GM23338 (cell line): ENCODE results near the gene S100Z. TPM values are rescaled to one million over a fixed set of nuclear protein-coding genes. Genes with fewer than 3 reads are reported as not detected.
A peak's percentile ranks its signal among the peaks of the same experiment; 100 is the strongest.

Experiments
- ATAC-seq: fragments of 200-7000 bp; cut with Tn5 transposase; 3 replicates; pipeline ENCODE4 v1.9.1; 2020
- DNase-seq: peaks from one replicate; pipeline ENCODE4 v3.0.0-alpha.2; 2015; ENCODE audit warnings: low spot score
- H2AFZ ChIP-seq: fragments of 200-600 bp; sonication (generic); 2 replicates; pipeline ENCODE4 v1.8.0; 2016; ENCODE audit warnings: antibody characterized with exemption, mild to moderate bottlenecking, moderate library complexity
- H3F3A ChIP-seq: fragments of 200-600 bp; sonication (generic); replicated peaks from 2 replicates; pipeline ENCODE4 v1.8.0; 2017; ENCODE audit warnings: antibody characterized with exemption, mixed run types, low read depth
- H3K27ac ChIP-seq: fragments of 200-600 bp; sonication (generic); 2 replicates; pipeline ENCODE4 v1.6.1; 2016; ENCODE audit warnings: low read depth
- H3K27me3 ChIP-seq: fragments of 200-600 bp; sonication (generic); 2 replicates; pipeline ENCODE4 v1.8.0; 2016; ENCODE audit warnings: mild to moderate bottlenecking, mixed run types, moderate library complexity; ENCODE audit not compliant: insufficient read depth
- H3K36me3 ChIP-seq: fragments of 200-600 bp; sonication (generic); 2 replicates; pipeline ENCODE4 v1.8.0; 2016; ENCODE audit warnings: mild to moderate bottlenecking; ENCODE audit not compliant: insufficient read depth
- H3K4me1 ChIP-seq: fragments of 200-600 bp; sonication (generic); 2 replicates; pipeline ENCODE4 v1.8.0; 2016; ENCODE audit warnings: mild to moderate bottlenecking, moderate library complexity; ENCODE audit not compliant: insufficient read depth
- H3K4me2 ChIP-seq: fragments of 200-600 bp; sonication (generic); 2 replicates; pipeline ENCODE4 v1.7.1; 2017; ENCODE audit warnings: mixed run types
- H3K4me3 ChIP-seq: fragments of 200-600 bp; sonication (generic); 2 replicates; pipeline ENCODE4 v1.6.1; 2016; ENCODE audit warnings: mixed run types
- H3K79me2 ChIP-seq: fragments of 200-600 bp; sonication (generic); replicated peaks from 2 replicates; pipeline ENCODE4 v1.8.0; 2017; ENCODE audit warnings: mild to moderate bottlenecking; ENCODE audit not compliant: insufficient read depth
- H3K9me2 ChIP-seq: fragments of 200-600 bp; sonication (generic); 2 replicates; pipeline ENCODE4 v1.8.0; 2017; ENCODE audit not compliant: insufficient read depth
- H4K20me1 ChIP-seq: fragments of 200-600 bp; sonication (generic); replicated peaks from 2 replicates; pipeline ENCODE4 v1.8.0; 2017; ENCODE audit warnings: mild to moderate bottlenecking; ENCODE audit not compliant: insufficient read depth
- H3K27ac Mint-ChIP-seq: 2 replicates; pipeline ENCODE4 v1.8.0; 2020; ENCODE audit warnings: inconsistent platforms, mild to moderate bottlenecking, moderate library complexity, mixed read lengths
- H3K27me3 Mint-ChIP-seq: 3 replicates; pipeline ENCODE4 v1.8.0; 2022; ENCODE audit warnings: low read depth, mild to moderate bottlenecking, moderate library complexity, mixed read lengths, inconsistent platforms; ENCODE audit not compliant: insufficient read depth, poor library complexity
- H3K36me3 Mint-ChIP-seq: 3 replicates; pipeline ENCODE4 v1.8.0; 2021; ENCODE audit warnings: low read depth, mild to moderate bottlenecking, inconsistent platforms, moderate library complexity, mixed read lengths
- H3K4me1 Mint-ChIP-seq: 3 replicates; pipeline ENCODE4 v1.8.0; 2020; ENCODE audit warnings: mild to moderate bottlenecking, inconsistent platforms, mixed read lengths
- H3K4me3 Mint-ChIP-seq: 3 replicates; pipeline ENCODE4 v1.8.0; 2021; ENCODE audit warnings: moderate library complexity, mild to moderate bottlenecking, inconsistent platforms, mixed read lengths
- H3K9me3 Mint-ChIP-seq: 3 replicates; pipeline ENCODE4 v1.8.0; 2020; ENCODE audit warnings: moderate library complexity, mild to moderate bottlenecking, inconsistent platforms, mixed read lengths
- CREB1 ChIP-seq: fragments of 250-450 bp; sonication (Bioruptor Pico); IDR thresholded peaks from 2 replicates; pipeline ENCODE4 v1.5.0; 2020; ENCODE audit warnings: low read depth, mild to moderate bottlenecking, moderate library complexity
- CTCF ChIP-seq, 2 experiments: fragments of 200-600 bp in 1 of 2; sonication (generic) in 1 of 2; conservative IDR thresholded peaks; 2 replicates each; pipeline versions ENCODE4 v1.5.1 to v1.6.1; 2016 to 2017; ENCODE audit warnings: antibody characterized with exemption in 2 of 2, low read depth in 2 of 2, mild to moderate bottlenecking in 2 of 2, moderate library complexity in 1 of 2
- ETS1 ChIP-seq: IDR thresholded peaks from 2 replicates; pipeline ENCODE4 v1.6.1; 2016; ENCODE audit warnings: antibody characterized with exemption
- EZH2 ChIP-seq: fragments of 200-600 bp; sonication (generic); IDR thresholded peaks from one replicate; pipeline ENCODE4 v1.8.0; 2017; ENCODE audit warnings: antibody characterized with exemption, mild to moderate bottlenecking, low read depth; ENCODE audit not compliant: unreplicated experiment
- EZH2phosphoT487 ChIP-seq: fragments of 200-600 bp; sonication (generic); IDR thresholded peaks from one replicate; pipeline ENCODE4 v1.8.1; 2018; ENCODE audit warnings: antibody characterized with exemption; ENCODE audit not compliant: unreplicated experiment
- JUNB ChIP-seq: IDR thresholded peaks from one replicate; pipeline ENCODE4 v1.6.1; 2016; ENCODE audit warnings: antibody characterized with exemption; ENCODE audit not compliant: unreplicated experiment
- NANOG ChIP-seq: IDR thresholded peaks from 2 replicates; pipeline ENCODE4 v1.6.1; 2016; ENCODE audit warnings: antibody characterized with exemption, borderline replicate concordance
- POLR2AphosphoS5 ChIP-seq: IDR thresholded peaks from 2 replicates; pipeline ENCODE4 v1.6.1; 2016; ENCODE audit warnings: antibody characterized with exemption, low read depth
- REST ChIP-seq: IDR thresholded peaks from one replicate; pipeline ENCODE4 v1.6.1; 2018; ENCODE audit warnings: antibody characterized with exemption; ENCODE audit not compliant: unreplicated experiment
- STAT1 ChIP-seq: IDR thresholded peaks from one replicate; pipeline ENCODE4 v1.6.1; 2016; ENCODE audit warnings: antibody characterized with exemption; ENCODE audit not compliant: unreplicated experiment
- ZNF114 ChIP-seq: fragments of 250-450 bp; sonication (Bioruptor Pico); IDR thresholded peaks from 2 replicates; pipeline ENCODE4 v1.5.0; 2020; ENCODE audit warnings: mild to moderate bottlenecking, moderate library complexity
- ZNF331 ChIP-seq: fragments of 250-450 bp; sonication (Bioruptor Pico); IDR thresholded peaks from 2 replicates; pipeline ENCODE4 v1.5.0; 2020; ENCODE audit warnings: low read depth, mild to moderate bottlenecking, moderate library complexity
- ZNF462 ChIP-seq: fragments of 250-450 bp; sonication (Bioruptor Pico); IDR thresholded peaks from 2 replicates; pipeline ENCODE4 v1.5.0; 2020; ENCODE audit warnings: mild to moderate bottlenecking, moderate library complexity
- polyA plus RNA-seq: library from polyadenylated mRNA; unstranded; fragments of >200 nt; fragmentation: Nextera tagmentation; extraction: Ambion mirVana; gene quantifications from 2 replicates; pipeline ENCODE4 v1.2.1, GENCODE V29; 2016
- total RNA-seq: library from RNA; depleted of rRNA; stranded (reverse); fragments of >200 nt; shearing (Covaris generic); gene quantifications from 2 replicates; pipeline ENCODE4 v1.2.3, GENCODE V29; 2014

S100Z gene
- total and polyA plus RNA-seq, 2 experiments from 2014 or later: not detected

- Histone ChIP-seq H4K20me1 (no peaks in the 10 kb centered on the region), H3F3A (no peaks in the 10 kb centered on the region), H3K4me1 (no peaks in the 10 kb centered on the region), H3K27ac (no peak overlapping the region), H2AFZ (0 out of 2 replicates have a peak overlapping the region, but pooled peaks have one; percentile 49), H3K4me2 (no peak overlapping the region), H3K4me3 (no peak overlapping the region), H3K79me2 (no peaks in the 10 kb centered on the region), H3K36me3 (no peaks in the 10 kb centered on the region), H3K9me2 (peaks cover 4% of the 10 kb centered on the region; the same call in 1 of the 2 replicates), H3K27me3 (no peaks in the 10 kb centered on the region)
- Mint-ChIP-seq H3K27me3 (peaks cover 7% of the 10 kb centered on the region), H3K9me3 (peaks cover 12% of the 10 kb centered on the region; the same call in 2 of the 3 replicates), H3K27ac (no peak overlapping the region), H3K36me3 (peaks cover 8% of the 10 kb centered on the region; the same call in 1 of the 3 replicates), H3K4me3 (no peak overlapping the region), H3K4me1 (0 out of 3 replicates have a peak, but pooled peaks cover 2% of the 10 kb centered on the region)
- TF ChIP-seq POLR2AphosphoS5 (no peak), ZNF114 (CRISPR knock-in tag) (no peak), ZNF331 (CRISPR knock-in tag) (no peak), CREB1 (CRISPR knock-in tag) (no peak), EZH2 (no peak), STAT1 (no peak), NANOG (no peak), ZNF462 (CRISPR knock-in tag) (no peak), JUNB (no peak), REST (no peak), CTCF (conservative IDR thresholded peaks at IDR 0.05; ENCODE audit: low read depth in 2 of 2) (no peak), ETS1 (no peak), EZH2phosphoT487 (no peak)
- peak; percentile 80 for ATAC-seq
- peak; percentile 49 for DNase-seq
These were observed 39.0 kb downstream of the S100Z start for GRCh38 chr5:76888733-76889300.
